HepG2 (cell line): ENCODE data around the gene CCDC167. TPM values are rescaled to one million over a fixed set of nuclear protein-coding genes. Genes with fewer than 3 reads are reported as not detected.

Source experiments
- ARNT2 ChIP-seq: sonication (generic); formaldehyde crosslinking; IDR thresholded peaks from 2 replicates; pipeline ENCODE4 v1.8.0; 2022; ENCODE audit warnings: mild to moderate bottlenecking, low read depth, missing genetic modification reagents, moderate library complexity
- CERS6 ChIP-seq: sonication (generic); formaldehyde crosslinking; IDR thresholded peaks from 2 replicates; pipeline ENCODE4 v1.5.0; 2020; ENCODE audit warnings: missing genetic modification reagents
- IKZF4 ChIP-seq: sonication (generic); formaldehyde crosslinking; IDR thresholded peaks from 2 replicates; pipeline ENCODE4 v1.5.1; 2020; ENCODE audit warnings: borderline replicate concordance, mild to moderate bottlenecking, low read depth, missing genetic modification reagents; ENCODE audit errors: not compliant biosample characterization
- IRF9 ChIP-seq: sonication (generic); formaldehyde crosslinking; IDR thresholded peaks from 2 replicates; pipeline ENCODE4 v1.8.0; 2022; ENCODE audit warnings: missing genetic modification reagents, mild to moderate bottlenecking, borderline replicate concordance
- JUN ChIP-seq: sonication (generic); formaldehyde crosslinking; IDR thresholded peaks from 2 replicates; pipeline ENCODE4 v1.4.0; 2020; ENCODE audit warnings: mild to moderate bottlenecking, missing genetic modification reagents
- MLXIP ChIP-seq: sonication (generic); formaldehyde crosslinking; IDR thresholded peaks from 2 replicates; pipeline ENCODE4 v1.9.0; 2021; ENCODE audit warnings: missing genetic modification reagents, borderline replicate concordance
- NR2F1 ChIP-seq, 2 experiments: fragments of 450-650 bp in 1 of 2; formaldehyde crosslinking in 1 of 2; IDR thresholded peaks; 2 replicates each; pipeline versions ENCODE4 v1.5.0 to v1.6.1; 2016 to 2020; ENCODE audit warnings: mild to moderate bottlenecking in 1 of 2, missing compliant biosample characterization in 1 of 2, missing genetic modification reagents in 1 of 2, moderate library complexity in 1 of 2
- SP2 ChIP-seq: sonication (generic); formaldehyde crosslinking; IDR thresholded peaks from 2 replicates; pipeline ENCODE4 v1.5.1; 2020; ENCODE audit warnings: mild to moderate bottlenecking, missing genetic modification reagents
- SRSF1 ChIP-seq: fragments of 200-400 bp; formaldehyde crosslinking; optimal IDR thresholded peaks from 2 replicates; pipeline ENCODE3; 2017; ENCODE audit warnings: mild to moderate bottlenecking, low read depth, low read length, moderate library complexity
- ZBTB3 ChIP-seq: sonication (generic); formaldehyde crosslinking; IDR thresholded peaks from 2 replicates; pipeline ENCODE4 v1.4.0; 2020; ENCODE audit warnings: low read depth, mild to moderate bottlenecking, moderate library complexity, missing genetic modification reagents, borderline replicate concordance
- ZBTB42 ChIP-seq: sonication (generic); formaldehyde crosslinking; IDR thresholded peaks from 2 replicates; pipeline ENCODE4 v1.5.0; 2020; ENCODE audit warnings: mild to moderate bottlenecking, missing genetic modification reagents
- ZBTB49 ChIP-seq: sonication (generic); formaldehyde crosslinking; IDR thresholded peaks from 2 replicates; pipeline ENCODE4 v1.4.0; 2020; ENCODE audit warnings: missing genetic modification reagents, borderline replicate concordance
- ZNF577 ChIP-seq: sonication (generic); formaldehyde crosslinking; IDR thresholded peaks from 2 replicates; pipeline ENCODE4 v1.4.0; 2020; ENCODE audit warnings: mild to moderate bottlenecking, low read depth, missing genetic modification reagents, borderline replicate concordance
- ZNF678 ChIP-seq: sonication (generic); formaldehyde crosslinking; IDR thresholded peaks from 2 replicates; pipeline ENCODE4 v1.4.0; 2020; ENCODE audit warnings: mild to moderate bottlenecking, missing genetic modification reagents
- ZNF710 ChIP-seq: sonication (generic); formaldehyde crosslinking; IDR thresholded peaks from 2 replicates; pipeline ENCODE4 v1.5.0; 2020; ENCODE audit warnings: mild to moderate bottlenecking, missing genetic modification reagents, borderline replicate concordance
- ZNF777 ChIP-seq: sonication (generic); formaldehyde crosslinking; IDR thresholded peaks from 2 replicates; pipeline ENCODE4 v1.4.0; 2020; ENCODE audit warnings: missing genetic modification reagents
- ZNF788 ChIP-seq: sonication (generic); formaldehyde crosslinking; IDR thresholded peaks from 2 replicates; pipeline ENCODE4 v1.5.0; 2020; ENCODE audit warnings: mild to moderate bottlenecking, missing genetic modification reagents, borderline replicate concordance
- polyA plus RNA-seq, 8 experiments: library from polyadenylated mRNA; depleted of rRNA in 3 of 8; stranded (reverse) in 7 of 8; unstranded in 1 of 8; fragments of >200 nt; fragmentation: Illumina TruSeq in 4 of 8; extraction: Trizol in 4 of 8; gene quantifications; 2 replicates each; pipeline versions ENCODE4 v1.2.1 to v1.2.3, GENCODE V29; 2011 to 2016; ENCODE audit warnings: low read depth in 4 of 8, missing spikeins in 1 of 8, mixed read lengths in 1 of 8; ENCODE audit not compliant: insufficient read depth in 1 of 8
- total RNA-seq, 5 experiments: library from RNA; depleted of rRNA; stranded (reverse); fragments of >200 nt; fragmentation: Illumina TruSeq; extraction: Trizol; gene quantifications; 2 replicates each; pipeline ENCODE4 v1.2.3, GENCODE V29; 2016; ENCODE audit warnings: low read depth in 1 of 5

CCDC167 gene
- total and polyA plus RNA-seq, 2 of the 13 experiments (the other 11 are each of a cell fraction or from before 2014, with no cell fraction given): 48.4 to 66.8 TPM

- TF ChIP-seq ZNF777 (CRISPR knock-in tag) (peak; percentile 44; the same call in 1 of the 2 replicates), SRSF1 (peak; percentile 85), SP2 (CRISPR knock-in tag) (peak; percentile 80), ZBTB49 (CRISPR knock-in tag) (no peak), ZBTB42 (CRISPR knock-in tag) (0 out of 2 replicates have a peak, but pooled peaks have one; percentile 23), CERS6 (no peak), ZBTB3 (CRISPR knock-in tag) (0 out of 2 replicates have a peak, but pooled peaks have one; percentile 34), IRF9 (CRISPR knock-in tag) (0 out of 2 replicates have a peak, but pooled peaks have one; percentile 71), ARNT2 (CRISPR knock-in tag) (peak; percentile 75; the same call in 1 of the 2 replicates), ZNF710 (no peak; the same call in 1 of the 2 replicates), NR2F1 (CRISPR knock-in tag; IDR thresholded peaks at IDR 0.05) (no peak), MLXIP (CRISPR knock-in tag) (no peak), ZNF577 (CRISPR knock-in tag) (no peak), JUN (0 out of 2 replicates have a peak, but pooled peaks have one; percentile 31), ZNF788 (CRISPR knock-in tag) (peak; percentile 76; the same call in 1 of the 2 replicates), IKZF4 (CRISPR knock-in tag) (no peak), ZNF678 (CRISPR knock-in tag) (no peak)
Measured at GRCh38 chr6:37499433-37500293, at the start of gene CCDC167 (continued).
